Measurements from ENCODE around the gene KCNK15.
"Not testable (repeated sequence)": the region's sequence is repeated elsewhere in the genome, so short reads cannot be mapped to it uniquely, and the experiment has no call there.

The KCNK15 gene

GRCh38 chr20:44745598-44746366 is at the start of gene KCNK15:
Gene KCNK15 (plus strand): TSS chr20:44745865. CDS start chr20:44745911, 46 bp downstream.
- DNase-seq, result no peak

DNA sequence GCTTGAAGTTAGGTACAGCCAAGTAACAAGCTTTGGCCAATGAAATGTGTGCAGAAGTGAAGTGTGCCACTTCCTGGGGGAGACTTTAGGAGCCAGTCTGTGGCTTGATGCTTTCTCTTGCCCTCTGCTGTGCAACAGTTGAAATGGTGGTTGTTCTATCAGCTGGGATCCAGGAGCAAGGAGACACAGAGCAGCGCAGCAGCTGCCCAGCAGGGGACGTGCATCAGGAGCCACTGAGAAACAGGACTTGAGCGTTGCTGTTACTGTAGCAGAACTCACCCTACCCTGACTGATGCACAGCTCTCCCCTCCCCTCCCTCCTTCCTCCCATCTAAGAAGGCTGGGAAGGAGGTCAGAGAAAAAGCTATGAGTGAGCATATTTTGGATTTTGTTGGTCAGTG is 49.4 kb upstream of the KCNK15 start:
- no peak for DNase-seq

GRCh38 chr20:44697041-44697440 is 48.6 kb upstream of the KCNK15 start:
- not testable (repeated sequence) for DNase-seq

GRCh38 chr20:44698351-44698750 is 47.3 kb upstream of the KCNK15 start:
- no peak for DNase-seq

- no peak for DNase-seq
These were observed 45.4 kb upstream of the KCNK15 start for GRCh38 chr20:44700306-44700705.

- DNase-seq, result no peak
These were observed 44.4 kb upstream of the KCNK15 start for GRCh38 chr20:44701118-44701857.

DNA sequence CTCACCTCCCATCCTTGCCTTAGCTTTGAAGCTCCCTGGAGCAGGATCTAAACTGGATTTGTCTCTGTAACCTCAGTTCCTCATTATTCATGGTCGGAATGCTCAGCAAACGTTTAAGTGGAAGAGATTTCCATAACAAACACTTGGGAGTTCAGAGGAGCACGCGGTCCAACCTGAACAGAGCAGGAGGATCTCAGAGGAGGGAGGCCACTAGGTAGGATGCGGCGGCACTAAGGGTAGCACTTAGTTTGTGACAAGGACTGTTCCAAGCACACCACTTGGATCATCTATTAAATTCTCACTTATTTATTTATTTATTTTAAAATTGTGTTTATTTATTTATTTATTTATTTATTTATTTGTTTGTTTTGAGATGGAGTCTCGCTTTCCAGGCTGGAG is 43.8 kb upstream of the KCNK15 start:
- no peak for DNase-seq

DNA sequence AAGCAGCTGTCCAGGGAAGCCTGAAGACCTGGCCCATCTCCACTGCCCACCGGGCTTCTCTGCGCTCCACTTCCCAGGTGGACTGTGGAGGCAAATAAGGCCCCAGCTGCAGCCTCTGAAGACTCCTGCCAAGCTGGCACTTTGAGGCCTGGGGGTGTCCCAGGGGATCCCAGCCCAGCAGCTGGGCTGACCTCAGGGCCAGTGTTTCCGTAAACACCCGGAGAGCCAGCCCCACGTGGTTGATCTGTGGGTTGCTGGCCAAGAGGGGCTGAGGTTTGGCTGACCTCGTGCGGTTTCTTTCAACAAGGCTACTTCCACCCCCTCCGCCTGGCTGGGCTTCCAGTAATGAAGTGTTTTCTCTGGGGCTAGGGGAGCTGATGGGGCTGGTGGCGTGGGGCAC is 42.9 kb upstream of the KCNK15 start:
- DNase-seq, result peak in 1 of 2 experiments; percentile 65

DNA sequence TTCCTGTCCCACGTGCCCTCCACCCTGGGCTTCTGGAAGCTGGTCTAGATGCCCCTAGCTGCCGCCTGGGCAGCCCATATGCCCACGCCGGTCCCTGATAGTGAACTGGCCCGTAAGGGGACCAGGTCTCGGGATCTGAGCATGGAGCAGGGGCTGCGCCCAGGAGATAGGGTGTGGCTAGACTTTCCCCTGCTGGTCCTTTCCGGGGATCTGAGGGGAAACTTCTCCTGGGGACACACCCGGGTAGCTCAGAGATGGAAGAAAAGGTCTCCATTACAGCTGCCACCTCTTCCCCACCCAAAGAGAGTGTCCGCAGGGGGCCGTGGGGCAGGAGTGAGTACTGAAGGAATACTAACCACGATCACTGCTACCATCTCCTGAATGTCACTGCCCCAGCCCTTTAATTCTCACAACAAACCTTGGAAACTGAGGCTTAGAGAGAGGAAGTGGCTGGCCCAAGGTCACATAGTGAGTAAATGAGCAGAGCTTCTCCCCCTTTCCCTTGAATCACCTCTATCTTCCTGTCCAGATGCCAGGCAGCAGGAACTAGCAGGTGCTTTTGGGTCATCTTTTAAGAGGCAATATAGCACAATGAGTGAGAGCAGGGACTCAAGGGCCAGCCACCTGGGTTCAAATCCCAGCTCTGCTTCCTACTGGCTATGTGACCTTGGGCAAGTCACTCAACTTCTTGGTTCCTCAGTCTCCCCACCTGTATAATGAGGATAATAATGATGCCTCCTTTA is 42.3 kb upstream of the KCNK15 start:
- no peak for DNase-seq

- DNase-seq, result no peak
These were observed 41.6 kb upstream of the KCNK15 start for GRCh38 chr20:44703956-44704488.

DNA sequence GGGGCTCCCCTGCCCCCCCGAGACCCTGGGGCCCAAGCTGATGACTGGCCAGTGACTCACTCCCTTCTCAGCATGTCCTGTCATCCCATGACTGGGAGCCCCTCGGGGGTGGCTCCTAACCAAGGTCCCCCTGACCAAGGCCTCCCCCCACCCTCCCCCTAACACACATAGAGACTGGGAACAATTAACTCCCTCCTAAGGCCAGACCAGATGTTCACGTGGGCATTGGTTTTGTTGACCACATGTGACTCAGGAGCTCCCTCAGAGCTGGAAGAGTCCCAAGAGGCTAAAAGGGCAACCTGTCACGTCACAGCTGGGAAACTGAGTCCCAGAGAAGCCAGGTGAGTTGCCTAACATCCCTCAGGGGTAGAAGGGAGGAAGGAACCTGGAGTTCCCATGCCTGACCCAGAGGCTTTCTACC is 41.1 kb upstream of the KCNK15 start:
- no peak for DNase-seq

GRCh38 chr20:44705364-44706094 is 40.1 kb upstream of the KCNK15 start:
- DNase-seq, result no peak

GRCh38 chr20:44706301-44707017 is 39.2 kb upstream of the KCNK15 start:
- peak in 1 of 2 experiments; percentile 51 for DNase-seq

DNA sequence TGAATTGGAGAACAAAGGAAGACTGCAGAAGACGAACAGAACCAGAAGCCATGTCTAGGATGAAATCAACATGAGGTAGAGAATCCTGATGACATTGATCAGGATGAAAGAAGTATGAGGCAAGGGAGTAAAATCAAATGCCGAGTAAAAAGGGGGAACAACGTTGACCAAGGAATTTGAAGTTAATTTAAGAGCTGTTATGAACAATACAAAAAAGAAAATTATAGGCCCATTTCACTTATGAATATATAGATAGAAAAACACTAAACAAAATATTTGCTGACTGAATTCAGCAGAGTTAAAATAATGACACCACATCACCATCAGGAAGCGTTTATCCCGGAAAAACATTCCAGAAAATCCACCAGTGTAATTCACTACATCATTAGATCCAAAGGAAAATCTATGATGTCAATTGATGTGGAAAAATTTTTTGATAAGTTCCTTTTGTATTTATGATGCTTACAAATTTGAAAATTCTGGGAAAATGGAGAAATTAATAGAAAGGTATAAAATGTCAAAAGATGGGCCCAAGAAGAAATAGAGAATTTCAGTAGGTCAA is 38.6 kb upstream of the KCNK15 start:
- DNase-seq, result no peak

DNA sequence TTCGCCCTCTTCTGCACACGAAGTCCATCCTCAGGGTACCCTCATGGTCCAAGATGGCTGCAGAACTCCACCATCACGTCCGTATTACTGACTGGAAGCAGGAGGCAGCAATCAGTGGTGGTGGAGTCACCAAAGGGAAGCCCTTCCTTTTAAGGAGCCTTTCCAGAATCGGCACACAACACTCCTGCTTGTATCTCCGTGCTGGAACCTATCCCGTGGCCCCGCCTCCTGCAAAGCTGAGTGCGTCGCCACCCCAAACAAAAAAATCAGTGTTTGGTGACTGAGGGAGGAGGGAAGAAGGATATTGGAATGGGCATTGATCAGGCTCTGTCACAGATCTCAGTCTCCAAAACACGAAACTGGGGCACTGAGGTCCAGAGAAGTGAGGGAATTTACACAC is 36.3 kb upstream of the KCNK15 start:
- DNase-seq, result no peak

- no peak for DNase-seq
These were observed 35.9 kb upstream of the KCNK15 start for GRCh38 chr20:44709797-44710196.

DNA sequence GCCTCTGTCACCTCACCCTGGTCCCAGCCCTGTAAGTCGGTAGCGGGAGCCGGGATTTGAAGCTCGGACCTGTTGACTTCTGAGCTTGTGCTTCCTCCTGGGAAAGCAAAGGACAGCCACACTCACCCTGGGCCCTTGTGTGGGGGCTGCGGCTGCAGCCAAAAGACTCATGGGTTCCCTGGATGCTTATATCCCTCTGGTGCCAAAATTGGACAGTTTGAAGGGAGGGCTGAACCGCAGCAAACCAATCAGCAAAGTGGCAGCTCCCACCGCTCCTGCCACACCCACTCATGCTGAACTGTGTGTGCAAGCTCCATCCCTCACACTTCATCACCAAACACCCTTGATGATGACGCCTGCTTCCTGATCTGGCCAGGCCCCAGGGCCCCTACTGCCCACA is 34.4 kb upstream of the KCNK15 start:
- DNase-seq, result no peak

GRCh38 chr20:44714102-44714700 is 31.5 kb upstream of the KCNK15 start:
- no peak for DNase-seq

GRCh38 chr20:44714701-44715498 is 30.8 kb upstream of the KCNK15 start, which contains the start of gene CCN5:
Gene CCN5 (plus strand): TSS chr20:44715369. CDS start chr20:44715391, 22 bp downstream.
- peak; percentile 68 to 94 for DNase-seq

Measured in NCI-H446 (cell line).